Measurements from ENCODE around the gene PEF1.

DNA sequence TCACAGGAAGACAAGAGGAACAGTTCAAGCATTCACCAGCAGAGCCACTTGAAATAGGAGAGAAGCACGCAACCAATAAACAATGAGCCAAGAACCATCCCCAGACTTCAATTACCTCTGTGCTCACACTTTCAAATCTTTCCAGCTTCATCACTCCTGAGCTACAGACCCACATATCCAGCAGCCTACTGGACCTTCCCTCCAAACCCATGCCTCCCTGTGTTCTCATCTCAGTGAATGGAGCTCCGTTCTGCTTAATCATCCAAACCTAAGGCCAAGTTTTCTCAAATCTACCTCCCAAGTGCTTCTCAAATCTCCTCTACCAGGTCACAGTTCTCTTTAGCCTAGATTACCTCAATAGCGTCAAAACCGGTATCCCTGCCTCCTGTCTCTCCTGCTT lies 3.7 kb downstream of the PEF1 start:
- TF ChIP-seq CTCF (conservative IDR thresholded peaks at IDR 0.05; ENCODE audit: low read length) (no peak), EZH2phosphoT487 (IDR thresholded peaks at IDR 0.05; ENCODE audit: borderline replicate concordance, low read depth, low read length) (no peak)

All from OCI-LY7 (cell line).